ENCODE measurements around the gene KIAA0040.

KIAA0040 gene

DNA sequence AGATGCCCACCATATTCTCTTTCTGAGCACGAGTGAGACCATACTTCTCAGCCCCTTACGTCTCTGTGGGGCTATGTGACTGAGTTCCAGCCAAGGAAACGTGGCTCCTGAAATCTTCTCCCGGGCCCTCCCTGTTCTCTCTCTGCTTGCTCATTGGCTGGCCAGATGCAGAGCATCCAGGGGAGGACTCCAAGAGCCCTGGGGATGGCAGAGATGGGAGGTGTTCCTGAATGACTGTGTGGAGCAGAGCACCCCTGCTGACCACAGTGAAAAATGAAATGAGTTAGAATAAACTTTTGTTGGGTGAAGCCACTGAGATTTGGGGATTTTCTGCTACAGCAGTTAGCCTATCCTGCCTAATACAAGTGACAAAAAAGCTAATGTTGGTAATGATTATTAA, 23.8 kb downstream of the KIAA0040 start:
- in situ Hi-C loops (cut with MboI; ENCODE audit: low sequenced_read_pairs, unreplicated experiment): no loop called here
- DNase-seq (ENCODE audit: low spot score): no peak
- no peak for TF ChIP-seq CTCF (IDR thresholded peaks at IDR 0.05; ENCODE audit: borderline replicate concordance, control extremely low read depth, extremely low read depth, insufficient read depth, missing control alignments)

DNA sequence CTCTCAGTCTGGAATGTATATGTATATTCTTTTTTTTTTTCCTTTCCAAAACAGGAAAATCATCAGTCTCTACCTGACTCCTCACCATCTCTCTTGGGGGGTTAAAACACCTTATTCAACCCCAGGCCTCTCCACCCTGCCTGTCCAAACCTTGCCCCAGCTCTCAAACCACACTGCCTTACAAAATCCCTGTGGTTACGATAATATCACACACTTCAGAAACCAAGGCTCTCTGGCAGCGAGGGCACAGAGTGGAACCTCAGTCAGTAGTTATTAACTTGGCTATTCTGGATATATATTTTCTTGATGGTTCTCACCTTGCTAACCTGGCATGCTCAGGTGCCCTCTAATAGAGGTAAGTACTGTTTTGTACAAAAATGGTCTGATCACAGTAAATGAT, 24.7 kb downstream of the KIAA0040 start:
- DNase-seq (ENCODE audit: low spot score): no peak
- no peak for TF ChIP-seq CTCF (IDR thresholded peaks at IDR 0.05; ENCODE audit: borderline replicate concordance, control extremely low read depth, extremely low read depth, insufficient read depth, missing control alignments)
- in situ Hi-C loops (cut with MboI; ENCODE audit: low sequenced_read_pairs, unreplicated experiment): no loop called here

DNA sequence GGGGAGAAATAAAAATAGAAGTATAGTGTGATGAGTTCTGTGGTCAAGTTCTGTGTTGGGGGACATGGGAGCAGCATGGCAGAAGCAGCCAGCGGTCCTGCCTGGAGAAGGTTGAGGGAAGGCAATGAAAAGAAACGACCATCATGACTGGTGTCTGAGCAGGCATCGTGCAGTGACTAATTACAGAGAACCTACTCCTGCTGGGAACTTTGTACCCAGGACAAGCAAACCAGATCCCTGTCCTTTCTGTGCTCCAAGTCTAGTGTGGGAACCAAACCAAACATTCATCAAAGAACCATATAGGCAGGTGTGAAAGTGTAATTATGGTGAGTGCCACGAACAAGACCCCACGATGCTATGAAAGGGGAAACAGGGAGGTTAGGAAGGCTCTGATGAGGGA, 25.8 kb downstream of the KIAA0040 start:
- TF ChIP-seq CTCF (IDR thresholded peaks at IDR 0.05; ENCODE audit: borderline replicate concordance, control extremely low read depth, extremely low read depth, insufficient read depth, missing control alignments): no peak
- in situ Hi-C loops (cut with MboI; ENCODE audit: low sequenced_read_pairs, unreplicated experiment): no loop called here

GRCh38 chr1:175164751-175165150, 27.8 kb downstream of the KIAA0040 start:
- no peak for DNase-seq (ENCODE audit: low spot score)
- in situ Hi-C loops (cut with MboI; ENCODE audit: low sequenced_read_pairs, unreplicated experiment): no loop called here
- TF ChIP-seq CTCF (IDR thresholded peaks at IDR 0.05; ENCODE audit: borderline replicate concordance, control extremely low read depth, extremely low read depth, insufficient read depth, missing control alignments): no peak

More for the DNA sequence above, 25.8 kb downstream of the KIAA0040 start:
- DNase-seq (ENCODE audit: low spot score): no peak

- TF ChIP-seq CTCF (IDR thresholded peaks at IDR 0.05; ENCODE audit: borderline replicate concordance, control extremely low read depth, extremely low read depth, insufficient read depth, missing control alignments): no peak
- DNase-seq (ENCODE audit: low spot score): no peak
- in situ Hi-C loops (cut with MboI; ENCODE audit: low sequenced_read_pairs, unreplicated experiment): no loop called here
These were observed 28.9 kb downstream of the KIAA0040 start for GRCh38 chr1:175163702-175164101.

- no peak for DNase-seq (ENCODE audit: low spot score)
- TF ChIP-seq CTCF (IDR thresholded peaks at IDR 0.05; ENCODE audit: borderline replicate concordance, control extremely low read depth, extremely low read depth, insufficient read depth, missing control alignments): no peak
- in situ Hi-C loops (cut with MboI; ENCODE audit: low sequenced_read_pairs, unreplicated experiment): no loop called here
These were observed 29.6 kb downstream of the KIAA0040 start for GRCh38 chr1:175162955-175163354.

GRCh38 chr1:175158170-175158591, 34.4 kb downstream of the KIAA0040 start:
- DNase-seq (ENCODE audit: low spot score): no peak
- TF ChIP-seq CTCF (IDR thresholded peaks at IDR 0.05; ENCODE audit: borderline replicate concordance, control extremely low read depth, extremely low read depth, insufficient read depth, missing control alignments): no peak
- in situ Hi-C loops (cut with MboI; ENCODE audit: low sequenced_read_pairs, unreplicated experiment): loop anchor here (5.0 kb wide), 1 partner anchor 164 kb away; no protein-coding TSS in a partner anchor

Measured in GM13976 (cell line).